ENCODE results near the gene SERAC1.

DNA sequence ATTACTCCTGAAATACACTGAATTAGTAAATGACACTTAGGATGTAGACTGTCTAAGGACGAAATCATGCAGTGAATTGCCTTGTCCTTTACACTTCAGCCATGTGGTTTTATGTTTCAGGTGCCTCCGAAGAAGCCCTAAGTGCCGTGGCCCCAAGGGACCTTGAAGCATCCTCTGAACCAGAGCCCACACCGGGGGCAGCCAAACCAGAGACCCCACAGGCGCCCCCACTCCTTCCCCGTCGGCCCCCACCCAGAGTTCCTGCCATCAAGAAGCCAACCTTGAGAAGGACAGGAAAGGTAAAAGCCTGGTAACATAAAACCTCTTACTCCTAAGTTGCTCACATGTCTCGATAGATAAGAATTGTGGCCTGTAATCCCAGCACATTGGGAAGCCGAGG is 75.3 kb downstream of the SERAC1 start:
- no peak for TF ChIP-seq POLR2A (IDR thresholded peaks at IDR 0.05)
- TF ChIP-seq, protein P1, sequence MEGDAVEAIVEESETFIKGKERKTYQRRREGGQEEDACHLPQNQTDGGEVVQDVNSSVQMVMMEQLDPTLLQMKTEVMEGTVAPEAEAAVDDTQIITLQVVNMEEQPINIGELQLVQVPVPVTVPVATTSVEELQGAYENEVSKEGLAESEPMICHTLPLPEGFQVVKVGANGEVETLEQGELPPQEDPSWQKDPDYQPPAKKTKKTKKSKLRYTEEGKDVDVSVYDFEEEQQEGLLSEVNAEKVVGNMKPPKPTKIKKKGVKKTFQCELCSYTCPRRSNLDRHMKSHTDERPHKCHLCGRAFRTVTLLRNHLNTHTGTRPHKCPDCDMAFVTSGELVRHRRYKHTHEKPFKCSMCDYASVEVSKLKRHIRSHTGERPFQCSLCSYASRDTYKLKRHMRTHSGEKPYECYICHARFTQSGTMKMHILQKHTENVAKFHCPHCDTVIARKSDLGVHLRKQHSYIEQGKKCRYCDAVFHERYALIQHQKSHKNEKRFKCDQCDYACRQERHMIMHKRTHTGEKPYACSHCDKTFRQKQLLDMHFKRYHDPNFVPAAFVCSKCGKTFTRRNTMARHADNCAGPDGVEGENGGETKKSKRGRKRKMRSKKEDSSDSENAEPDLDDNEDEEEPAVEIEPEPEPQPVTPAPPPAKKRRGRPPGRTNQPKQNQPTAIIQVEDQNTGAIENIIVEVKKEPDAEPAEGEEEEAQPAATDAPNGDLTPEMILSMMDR (IDR thresholded peaks at IDR 0.05) = no peak
